Activated B cell treated with CpG ODN at 0.5 μM for 24 hours (primary cell): ENCODE measurements around the gene CTNND2. TPM values are rescaled to one million over a fixed set of nuclear protein-coding genes. Genes with fewer than 3 reads are reported as not detected.
"Not testable (repeated sequence)": the region's sequence is repeated elsewhere in the genome, so short reads cannot be mapped to it uniquely, and the experiment has no call there.

Source experiments
- ATAC-seq: fragments of 200-7000 bp; cut with Tn5 transposase; one replicate; pipeline ENCODE4 v1.10.0; 2021; ENCODE audit warnings: low read depth, mild to moderate bottlenecking, moderate library complexity
- CTCF ChIA-PET: fragments of 350-600 bp; sonication (Branson Sonifier 250); formaldehyde crosslinking; loops from one replicate; lab custom pipeline; 2021; ENCODE audit warnings: antibody characterized with exemption; lab: Charles Lee
- POLR2A ChIA-PET: fragments of 350-600 bp; sonication (Branson Sonifier 250); formaldehyde crosslinking; loops from one replicate; lab custom pipeline; 2021; ENCODE audit warnings: antibody characterized with exemption; lab: Charles Lee
- DNase-seq: peaks from one replicate; pipeline ENCODE4 v3.0.0; 2022
- H3K27ac Mint-ChIP-seq: one replicate; pipeline ENCODE4 v1.8.0; 2020; ENCODE audit warnings: mixed read lengths
- H3K27me3 Mint-ChIP-seq: one replicate; pipeline ENCODE4 v1.8.0; 2021; ENCODE audit warnings: mixed read lengths
- H3K36me3 Mint-ChIP-seq: one replicate; pipeline ENCODE4 v1.8.0; 2021; ENCODE audit warnings: low read depth, mixed read lengths
- H3K4me1 Mint-ChIP-seq: one replicate; pipeline ENCODE4 v1.8.0; 2021; ENCODE audit warnings: mixed read lengths
- H3K4me3 Mint-ChIP-seq: one replicate; pipeline ENCODE4 v1.8.0; 2020; ENCODE audit warnings: mild to moderate bottlenecking, mixed read lengths
- H3K9me3 Mint-ChIP-seq: one replicate; pipeline ENCODE4 v1.8.0; 2020; ENCODE audit warnings: mixed read lengths
- intact Hi-C: fragments of 100-400 bp; cut with micrococcal nuclease; formaldehyde crosslinking; loops from one replicate; pipeline ENCODE4 v1.15.1; 2024
- total RNA-seq: library from RNA; stranded (reverse); gene quantifications from 2 replicates; pipeline ENCODE4 v1.2.3, GENCODE V29; 2022
- TF ChIP-seq, protein P1 (sequence below): fragments of 200-600 bp; IDR thresholded peaks from one replicate; pipeline ENCODE4 v1.8.0; 2022; ENCODE audit warnings: antibody characterized with exemption, mild to moderate bottlenecking

Gene CTNND2
- total RNA-seq, 1 donor from 2014 or later, result not detected

GRCh38 chr5:11617080-11617479 is 287.2 kb downstream of the CTNND2 start:
- Mint-ChIP-seq H3K27ac (no peak overlapping the region), H3K4me1 (no peaks in the 10 kb centered on the region), H3K36me3 (no peaks in the 10 kb centered on the region), H3K9me3 (no peaks in the 10 kb centered on the region), H3K4me3 (no peak overlapping the region), H3K27me3 (no peaks in the 10 kb centered on the region)
- ATAC-seq (no peak), DNase-seq (no peak)
- TF ChIP-seq, protein P1, sequence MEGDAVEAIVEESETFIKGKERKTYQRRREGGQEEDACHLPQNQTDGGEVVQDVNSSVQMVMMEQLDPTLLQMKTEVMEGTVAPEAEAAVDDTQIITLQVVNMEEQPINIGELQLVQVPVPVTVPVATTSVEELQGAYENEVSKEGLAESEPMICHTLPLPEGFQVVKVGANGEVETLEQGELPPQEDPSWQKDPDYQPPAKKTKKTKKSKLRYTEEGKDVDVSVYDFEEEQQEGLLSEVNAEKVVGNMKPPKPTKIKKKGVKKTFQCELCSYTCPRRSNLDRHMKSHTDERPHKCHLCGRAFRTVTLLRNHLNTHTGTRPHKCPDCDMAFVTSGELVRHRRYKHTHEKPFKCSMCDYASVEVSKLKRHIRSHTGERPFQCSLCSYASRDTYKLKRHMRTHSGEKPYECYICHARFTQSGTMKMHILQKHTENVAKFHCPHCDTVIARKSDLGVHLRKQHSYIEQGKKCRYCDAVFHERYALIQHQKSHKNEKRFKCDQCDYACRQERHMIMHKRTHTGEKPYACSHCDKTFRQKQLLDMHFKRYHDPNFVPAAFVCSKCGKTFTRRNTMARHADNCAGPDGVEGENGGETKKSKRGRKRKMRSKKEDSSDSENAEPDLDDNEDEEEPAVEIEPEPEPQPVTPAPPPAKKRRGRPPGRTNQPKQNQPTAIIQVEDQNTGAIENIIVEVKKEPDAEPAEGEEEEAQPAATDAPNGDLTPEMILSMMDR, result no peak
- CTCF ChIA-PET, result no interaction called here
- intact Hi-C loops, result no loop called here
- POLR2A ChIA-PET, result no interaction called here

GRCh38 chr5:11616624-11617023 is 287.6 kb downstream of the CTNND2 start:
- intact Hi-C loops, CTCF ChIA-PET: not testable (repeated sequence)

GRCh38 chr5:11611011-11611410 is 293.2 kb downstream of the CTNND2 start:
- ChIA-PET POLR2A (no interaction called here), CTCF (no interaction called here)
- DNase-seq (no peak), ATAC-seq (no peak)
- no peak overlapping the region for H3K27ac Mint-ChIP-seq
- intact Hi-C loops, result no loop called here
- H3K4me3 Mint-ChIP-seq, result no peak overlapping the region
- peaks cover 2% of the 10 kb centered on the region for H3K9me3 Mint-ChIP-seq
- H3K36me3 Mint-ChIP-seq, result no peaks in the 10 kb centered on the region
- H3K27me3 Mint-ChIP-seq, result no peaks in the 10 kb centered on the region
- TF ChIP-seq, protein P1, result no peak
- H3K4me1 Mint-ChIP-seq, result no peaks in the 10 kb centered on the region

More at GRCh38 chr5:11616624-11617023, 287.6 kb downstream of the CTNND2 start:
- ATAC-seq, H3K27ac Mint-ChIP-seq, H3K27me3 Mint-ChIP-seq, POLR2A ChIA-PET, H3K9me3 Mint-ChIP-seq, DNase-seq, H3K4me3 Mint-ChIP-seq, H3K4me1 Mint-ChIP-seq, H3K36me3 Mint-ChIP-seq: not testable (repeated sequence)

DNA sequence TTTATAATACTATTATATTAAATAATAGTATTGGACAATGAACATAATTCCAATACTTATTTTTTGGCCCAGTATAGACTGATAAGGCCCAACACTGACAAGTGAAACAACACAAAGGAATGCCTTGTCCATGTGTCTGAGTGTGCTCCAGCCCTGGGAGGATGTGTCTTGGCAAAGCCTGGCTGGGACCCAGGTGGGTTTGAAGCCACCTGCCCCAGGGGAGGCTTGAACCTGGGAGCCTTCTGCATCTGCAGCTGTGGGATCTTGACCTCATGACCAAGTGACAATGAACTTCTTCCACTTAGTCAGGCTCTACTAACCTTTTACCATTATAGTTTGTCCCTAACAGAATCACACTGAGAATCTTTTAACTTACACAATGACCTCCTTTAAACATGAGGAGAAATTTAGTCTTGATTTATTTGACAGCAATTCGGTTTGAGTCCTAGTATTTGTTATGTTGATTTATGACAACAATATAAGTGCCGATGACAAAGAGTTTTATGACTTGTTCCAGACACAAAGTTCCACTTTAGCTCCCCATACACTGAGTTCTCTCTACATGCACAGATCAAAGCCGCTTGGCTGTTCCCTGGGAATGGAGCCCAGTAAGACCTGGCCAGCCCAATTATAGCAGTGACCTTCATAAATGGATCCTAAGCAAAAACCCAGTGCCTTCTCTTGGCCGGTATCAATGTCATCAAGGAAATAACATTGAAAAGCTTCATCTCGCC is 294.5 kb downstream of the CTNND2 start:
- no peak overlapping the region for H3K4me3 Mint-ChIP-seq
- no peaks in the 10 kb centered on the region for H3K27me3 Mint-ChIP-seq
- no peak overlapping the region for H3K27ac Mint-ChIP-seq
- H3K9me3 Mint-ChIP-seq, result peaks cover 2% of the 10 kb centered on the region
- ChIA-PET POLR2A (no interaction called here), CTCF (no interaction called here)
- TF ChIP-seq, protein P1, result no peak
- no peak for DNase-seq
- no peaks in the 10 kb centered on the region for H3K36me3 Mint-ChIP-seq
- intact Hi-C loops, result no loop called here
- H3K4me1 Mint-ChIP-seq, result no peaks in the 10 kb centered on the region
- no peak for ATAC-seq

DNA sequence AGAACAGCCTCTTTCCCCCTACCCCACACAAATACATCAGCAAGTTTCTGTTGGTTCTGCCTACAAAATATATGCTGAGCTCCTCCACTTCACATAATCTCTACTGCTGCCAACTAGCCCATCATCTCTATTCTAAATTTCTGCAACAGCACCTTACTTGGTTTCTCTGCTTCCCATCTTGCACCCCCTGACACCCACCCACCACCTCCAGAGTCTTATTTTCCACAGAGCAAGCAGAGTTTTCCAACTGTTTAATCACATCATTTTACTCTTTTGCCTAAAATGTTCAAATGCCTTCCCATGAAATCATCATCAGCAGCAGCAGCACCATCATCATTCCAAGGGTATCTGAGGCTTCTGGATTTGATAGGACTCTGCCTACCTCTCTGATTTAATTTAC is 295.7 kb downstream of the CTNND2 start:
- intact Hi-C loops, result no loop called here
- no peak overlapping the region for H3K4me3 Mint-ChIP-seq
- CTCF ChIA-PET, result no interaction called here
- no peak overlapping the region for H3K27ac Mint-ChIP-seq
- ATAC-seq (no peak), DNase-seq (no peak)
- no peaks in the 10 kb centered on the region for H3K36me3 Mint-ChIP-seq
- POLR2A ChIA-PET, result no interaction called here
- TF ChIP-seq, protein P1, result no peak
- H3K9me3 Mint-ChIP-seq, result peaks cover 2% of the 10 kb centered on the region
- no peaks in the 10 kb centered on the region for H3K4me1 Mint-ChIP-seq
- no peaks in the 10 kb centered on the region for H3K27me3 Mint-ChIP-seq
